AG04450 (cell line): ENCODE results near the gene TOLLIP. TPM values are rescaled to one million over a fixed set of nuclear protein-coding genes. Genes with fewer than 3 reads are reported as not detected.

Experiments used
- CTCF ChIA-PET: fragments of 300-600, 350-600 bp; formaldehyde crosslinking; extraction: SDS; loops from one replicate; lab custom pipeline; 2022; ENCODE audit warnings: antibody characterized with exemption, inconsistent platforms; lab: Charles Lee
- POLR2A ChIA-PET: fragments of 350-600 bp; formaldehyde crosslinking; extraction: SDS; loops from one replicate; lab custom pipeline; 2021; ENCODE audit warnings: antibody characterized with exemption, inconsistent platforms; lab: Yijun Ruan, JAX
- DNase-seq: peaks from one replicate; pipeline ENCODE4 v3.0.0-alpha.2; 2011; ENCODE audit warnings: low read depth, low spot score
- H3K27ac ChIP-seq: one replicate; pipeline ENCODE4 v1.5.1; 2012; ENCODE audit warnings: low read depth, low read length, control low read depth
- H3K27me3 ChIP-seq: one replicate; pipeline ENCODE4 v1.6.0; 2012; ENCODE audit warnings: low read length; ENCODE audit not compliant: control insufficient read depth, insufficient read depth
- H3K4me3 ChIP-seq: 2 replicates; pipeline ENCODE4 v1.5.1; 2011; ENCODE audit warnings: mild to moderate bottlenecking, low read depth, low read length, control low read depth
- H3K9me3 ChIP-seq: 2 replicates; pipeline ENCODE4 v1.5.1; 2012; ENCODE audit warnings: low read length; ENCODE audit not compliant: control insufficient read depth, insufficient read depth
- polyA plus RNA-seq: library from polyadenylated mRNA; depleted of rRNA; stranded (reverse); fragments of >200 nt; gene quantifications from 2 replicates; pipeline ENCODE4 v1.2.3, GENCODE V29; 2011
- TF ChIP-seq, protein P1 (sequence below): IDR thresholded peaks from 2 replicates; pipeline ENCODE4 v1.5.1; 2011; ENCODE audit warnings: low read depth, low read length, control low read depth, inconsistent platforms

The TOLLIP gene
- polyA plus RNA-seq, 1 experiment, result 24.3 TPM

DNA sequence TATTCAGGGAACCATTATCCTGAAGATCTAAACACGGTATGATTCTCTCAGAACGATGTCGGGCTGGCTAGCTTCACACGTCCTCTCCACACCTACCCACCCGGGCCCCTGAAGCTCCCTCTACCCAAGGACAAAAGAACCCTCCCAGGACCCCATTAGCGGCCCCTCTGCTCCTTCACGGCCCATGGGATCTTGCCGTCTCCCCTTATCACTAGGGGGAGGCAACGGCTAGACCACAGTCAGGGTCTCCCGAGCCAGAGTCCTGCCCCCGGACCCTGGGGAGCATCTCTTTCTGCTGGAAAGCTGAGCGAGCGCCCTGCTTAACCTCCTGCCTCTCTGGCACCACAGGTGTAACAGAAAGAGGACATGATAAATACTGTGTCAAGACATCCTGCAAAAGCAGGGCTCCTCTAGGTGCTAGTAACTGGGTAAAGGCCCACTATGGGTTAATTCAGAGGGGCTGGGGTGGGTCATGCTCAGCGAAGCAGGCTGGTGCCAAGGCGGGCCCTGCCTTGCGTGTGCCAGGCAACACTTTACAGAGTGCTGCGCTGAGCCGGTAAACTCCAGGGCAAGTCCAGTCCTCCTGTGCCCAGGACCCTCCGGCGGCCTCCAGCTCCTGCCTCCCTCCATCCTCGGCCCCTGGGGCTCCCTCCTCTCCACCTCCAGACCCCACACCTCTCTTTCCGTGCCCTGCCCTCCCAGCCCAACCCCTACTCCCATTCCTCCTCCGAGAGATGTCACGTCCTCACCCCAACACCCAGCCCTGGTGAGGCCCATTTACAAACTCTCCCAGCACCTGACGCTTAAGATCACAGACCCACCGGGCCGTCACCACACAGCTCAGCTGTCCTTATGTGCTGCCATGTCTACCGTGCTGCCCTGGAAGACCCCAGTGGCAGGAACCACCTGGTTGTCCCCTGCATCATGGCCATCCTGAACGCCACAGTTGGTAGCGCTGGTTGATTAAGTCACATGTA lies 3.0 kb downstream of the TOLLIP start:
- Histone ChIP-seq H3K27me3 (no peaks in the 10 kb centered on the region), H3K9me3 (peaks cover 14% of the 10 kb centered on the region), H3K4me3 (no peak overlapping the region), H3K27ac (no peak overlapping the region)
- CTCF ChIA-PET, result no interaction called here
- POLR2A ChIA-PET, result no interaction called here
- DNase-seq, result no peak
- TF ChIP-seq, protein P1, sequence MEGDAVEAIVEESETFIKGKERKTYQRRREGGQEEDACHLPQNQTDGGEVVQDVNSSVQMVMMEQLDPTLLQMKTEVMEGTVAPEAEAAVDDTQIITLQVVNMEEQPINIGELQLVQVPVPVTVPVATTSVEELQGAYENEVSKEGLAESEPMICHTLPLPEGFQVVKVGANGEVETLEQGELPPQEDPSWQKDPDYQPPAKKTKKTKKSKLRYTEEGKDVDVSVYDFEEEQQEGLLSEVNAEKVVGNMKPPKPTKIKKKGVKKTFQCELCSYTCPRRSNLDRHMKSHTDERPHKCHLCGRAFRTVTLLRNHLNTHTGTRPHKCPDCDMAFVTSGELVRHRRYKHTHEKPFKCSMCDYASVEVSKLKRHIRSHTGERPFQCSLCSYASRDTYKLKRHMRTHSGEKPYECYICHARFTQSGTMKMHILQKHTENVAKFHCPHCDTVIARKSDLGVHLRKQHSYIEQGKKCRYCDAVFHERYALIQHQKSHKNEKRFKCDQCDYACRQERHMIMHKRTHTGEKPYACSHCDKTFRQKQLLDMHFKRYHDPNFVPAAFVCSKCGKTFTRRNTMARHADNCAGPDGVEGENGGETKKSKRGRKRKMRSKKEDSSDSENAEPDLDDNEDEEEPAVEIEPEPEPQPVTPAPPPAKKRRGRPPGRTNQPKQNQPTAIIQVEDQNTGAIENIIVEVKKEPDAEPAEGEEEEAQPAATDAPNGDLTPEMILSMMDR, result no peak

DNA sequence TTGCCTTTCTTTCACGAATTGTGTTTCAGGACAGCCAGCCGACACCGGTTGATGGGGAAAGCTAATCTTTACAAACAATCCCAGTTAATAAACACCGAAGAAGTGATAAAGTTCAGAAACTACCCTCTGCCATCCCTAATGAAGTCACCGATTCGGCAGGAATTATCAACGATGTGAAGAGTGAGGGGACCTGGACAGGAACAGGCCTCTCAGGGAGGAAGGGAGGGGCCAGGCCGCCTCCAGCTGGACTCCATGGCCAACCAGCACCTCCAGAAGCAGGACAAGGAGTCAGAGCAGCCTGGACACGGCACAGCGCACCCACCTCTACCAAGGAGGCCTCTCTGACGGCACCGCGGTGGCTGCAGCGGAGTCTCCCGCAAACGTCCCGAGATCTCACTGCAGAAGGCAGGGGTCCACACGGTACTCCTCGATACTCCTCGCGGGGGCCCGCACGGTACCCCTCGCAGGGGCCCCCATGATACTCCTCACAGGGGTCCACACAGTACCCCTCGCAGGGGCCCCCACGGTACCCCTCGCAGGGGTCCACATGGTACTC lies 3.9 kb downstream of the TOLLIP start:
- ChIA-PET CTCF (interaction anchor here (0.6 to 1.0 kb wide), 2 partner anchors 209 to 241 kb away, joined by 3 to 5 read pairs; no protein-coding TSS in a partner anchor), POLR2A (no interaction called here)
- H3K27ac ChIP-seq, result no peak overlapping the region
- TF ChIP-seq, protein P1, result no peak
- no peak for DNase-seq
- H3K9me3 ChIP-seq, result peaks cover 7% of the 10 kb centered on the region; the same call in 1 of the 2 replicates
- H3K4me3 ChIP-seq, result no peak overlapping the region
- no peaks in the 10 kb centered on the region for H3K27me3 ChIP-seq

DNA sequence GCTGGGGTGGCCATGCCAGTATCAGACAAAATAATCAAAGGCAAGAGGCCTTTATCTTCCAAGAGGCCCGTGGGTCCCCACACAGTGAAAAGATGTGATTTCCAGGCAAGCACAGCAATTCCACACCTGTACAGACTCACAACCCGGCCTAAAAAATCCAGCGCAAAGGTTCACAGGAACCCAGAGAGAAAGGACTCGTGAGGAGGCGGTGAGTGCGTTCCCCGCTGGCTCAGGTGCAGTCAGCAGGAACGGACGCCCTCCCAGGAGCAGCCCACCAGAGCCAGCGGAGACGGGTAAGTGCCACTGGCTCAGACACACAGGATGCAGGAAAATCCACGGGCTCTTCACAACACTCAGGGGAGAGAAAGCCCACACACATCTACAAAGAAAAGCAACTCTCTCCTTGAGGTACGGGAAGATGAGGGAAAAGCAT lies 4.4 kb downstream of the TOLLIP start:
- TF ChIP-seq, protein P1, result no peak
- Histone ChIP-seq H3K9me3 (peaks cover 7% of the 10 kb centered on the region; the same call in 1 of the 2 replicates), H3K27me3 (no peaks in the 10 kb centered on the region), H3K27ac (no peak overlapping the region), H3K4me3 (no peak overlapping the region)
- POLR2A ChIA-PET, result no interaction called here
- CTCF ChIA-PET, result interaction anchor here (1.0 kb wide), 1 partner anchor 210 kb away, joined by 3 read pairs; no protein-coding TSS in a partner anchor
- DNase-seq, result no peak

DNA sequence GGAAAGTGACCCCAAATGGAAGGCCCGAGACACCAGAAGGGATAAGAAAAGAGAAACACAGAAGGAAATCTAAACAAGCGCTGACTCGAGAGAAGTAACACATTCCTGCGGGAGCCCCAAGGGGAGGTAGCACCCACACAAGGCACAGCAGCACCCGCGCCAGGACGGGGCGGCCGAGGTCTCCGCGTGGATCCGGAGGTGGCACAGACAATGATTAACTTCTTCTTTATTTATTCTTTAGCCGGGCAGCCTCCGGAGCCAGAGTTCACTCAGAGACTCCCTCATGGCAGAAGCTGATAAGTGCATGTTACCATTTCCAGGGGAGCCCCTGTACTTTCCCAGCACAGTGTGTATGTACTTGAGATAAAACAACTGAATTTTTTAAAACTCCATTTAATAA lies 5.1 kb downstream of the TOLLIP start:
- TF ChIP-seq, protein P1, result no peak
- H3K27me3 ChIP-seq, result no peaks in the 10 kb centered on the region
- ChIA-PET POLR2A (no interaction called here), CTCF (interaction anchor here (1.0 kb wide), 1 partner anchor 211 kb away, joined by 3 read pairs; no protein-coding TSS in a partner anchor)
- H3K4me3 ChIP-seq, result no peak overlapping the region
- H3K9me3 ChIP-seq, result peaks cover 7% of the 10 kb centered on the region; the same call in 1 of the 2 replicates
- DNase-seq, result no peak
- peak overlapping the region; percentile 47 for H3K27ac ChIP-seq

DNA sequence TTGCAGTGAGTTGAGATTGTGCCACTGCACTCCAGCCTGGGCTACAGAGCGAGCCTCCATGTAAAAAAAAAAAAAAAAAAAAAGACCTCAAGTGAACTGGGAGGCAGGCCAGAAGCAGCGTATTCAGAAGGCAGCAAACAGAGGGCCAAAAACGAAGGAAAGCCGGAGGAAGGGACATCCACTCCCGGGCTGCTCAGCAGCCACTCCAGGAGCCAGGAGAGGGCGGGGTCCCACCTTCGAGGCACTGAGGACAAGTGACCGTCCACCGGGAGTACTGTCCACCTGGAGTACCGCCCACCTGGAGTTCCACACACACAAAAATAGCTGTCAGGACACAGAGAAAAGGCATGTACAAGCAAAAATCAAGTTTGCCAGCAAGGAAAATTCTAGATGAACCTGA lies 5.5 kb downstream of the TOLLIP start:
- Histone ChIP-seq H3K4me3 (no peak overlapping the region), H3K27me3 (no peaks in the 10 kb centered on the region), H3K9me3 (peaks cover 7% of the 10 kb centered on the region; the same call in 1 of the 2 replicates), H3K27ac (peak overlapping the region; percentile 47)
- TF ChIP-seq, protein P1, result no peak
- POLR2A ChIA-PET, result no interaction called here
- DNase-seq, result no peak
- CTCF ChIA-PET, result interaction anchor here (0.6 kb wide), 1 partner anchor 22 kb away, joined by 3 read pairs; no protein-coding TSS in a partner anchor
